Activated T-helper 1 cell treated with anti-CD3 and anti-CD28 coated beads, Interleukin-12 subunit alpha, Interleukin-12 subunit beta, Interleukin-2, Interleukin-4 antibody, amounts not matched to agents 30 ng/mL and 10 ng/mL and 1 ng/mL, durations not matched to agents 14 hours and 24 hours and 36 hours (primary cell): ENCODE data around the gene EDEM1. TPM values are rescaled to one million over a fixed set of nuclear protein-coding genes. Genes with fewer than 3 reads are reported as not detected.
"Not testable (repeated sequence)": the region's sequence is repeated elsewhere in the genome, so short reads cannot be mapped to it uniquely, and the experiment has no call there.

ENCODE experiments used
- DNase-seq: peaks from one replicate; pipeline ENCODE4 v3.0.0; 2021; ENCODE audit warnings: low spot score
- H3K27ac Mint-ChIP-seq: one replicate; pipeline ENCODE4 v1.8.0; 2021; ENCODE audit warnings: mild to moderate bottlenecking, mixed read lengths
- H3K27me3 Mint-ChIP-seq: one replicate; pipeline ENCODE4 v1.8.0; 2022; ENCODE audit warnings: mild to moderate bottlenecking, moderate library complexity, mixed read lengths; ENCODE audit not compliant: insufficient read depth
- H3K36me3 Mint-ChIP-seq: one replicate; pipeline ENCODE4 v1.8.0; 2021; ENCODE audit warnings: low read depth, mixed read lengths
- H3K4me1 Mint-ChIP-seq: one replicate; pipeline ENCODE4 v1.8.0; 2021; ENCODE audit warnings: low read depth, mixed read lengths
- H3K4me3 Mint-ChIP-seq: one replicate; pipeline ENCODE4 v1.8.0; 2021; ENCODE audit warnings: mild to moderate bottlenecking, moderate library complexity, mixed read lengths
- H3K9me3 Mint-ChIP-seq: one replicate; pipeline ENCODE4 v1.8.0; 2021; ENCODE audit warnings: mixed read lengths
- intact Hi-C: fragments of 100-400 bp; cut with micrococcal nuclease; formaldehyde crosslinking; loops from one replicate; pipeline ENCODE4 v1.15.1; 2024
- total RNA-seq: library from RNA; stranded (reverse); gene quantifications from 2 replicates; pipeline ENCODE4 v1.2.3, GENCODE V29; 2022

EDEM1 gene
- total RNA-seq, 1 donor from 2014 or later = 169 TPM

DNA sequence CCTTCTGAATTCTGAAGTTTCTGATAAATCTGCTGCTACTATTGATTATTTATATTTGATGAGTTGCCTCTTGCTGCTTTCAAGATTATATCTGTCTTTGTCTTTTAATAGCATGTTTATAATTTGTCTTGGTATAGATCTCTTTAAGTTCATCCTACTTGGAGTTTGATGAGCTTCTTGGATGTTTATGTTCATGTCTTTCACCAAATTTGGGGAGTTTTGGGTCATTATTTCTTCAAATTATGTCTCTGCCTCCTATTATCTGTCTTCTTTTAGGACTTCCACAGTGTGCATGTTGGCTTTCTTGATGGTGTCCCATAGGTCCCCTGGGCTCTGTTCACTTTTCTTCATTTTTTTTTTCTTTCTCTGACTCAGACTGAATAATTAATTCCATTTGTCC is 32.3 kb upstream of the EDEM1 start:
- intact Hi-C loops = no loop called here
- H3K9me3 Mint-ChIP-seq = no peaks in the 10 kb centered on the region
- DNase-seq = no peak
- H3K4me3 Mint-ChIP-seq = no peak overlapping the region
- H3K4me1 Mint-ChIP-seq = peaks cover 12% of the 10 kb centered on the region
- H3K27ac Mint-ChIP-seq = no peak overlapping the region
- peaks cover 3% of the 10 kb centered on the region for H3K36me3 Mint-ChIP-seq
- no peaks in the 10 kb centered on the region for H3K27me3 Mint-ChIP-seq

GRCh38 chr3:5160321-5160720 is 27.2 kb upstream of the EDEM1 start:
- peaks cover 33% of the 10 kb centered on the region for H3K4me1 Mint-ChIP-seq
- H3K9me3 Mint-ChIP-seq = no peaks in the 10 kb centered on the region
- H3K36me3 Mint-ChIP-seq = peaks cover 3% of the 10 kb centered on the region
- peak overlapping the region; percentile 12 for H3K27ac Mint-ChIP-seq
- intact Hi-C loops = no loop called here
- H3K4me3 Mint-ChIP-seq = no peak overlapping the region
- no peak for DNase-seq
- no peaks in the 10 kb centered on the region for H3K27me3 Mint-ChIP-seq

GRCh38 chr3:5160940-5161858 is 26.3 kb upstream of the EDEM1 start:
- no peak for DNase-seq
- Mint-ChIP-seq H3K27me3 (no peaks in the 10 kb centered on the region), H3K27ac (peak overlapping the region; percentile 53), H3K36me3 (peaks cover 3% of the 10 kb centered on the region), H3K9me3 (no peaks in the 10 kb centered on the region), H3K4me1 (peaks cover 38% of the 10 kb centered on the region), H3K4me3 (no peak overlapping the region)
- intact Hi-C loops = no loop called here

DNA sequence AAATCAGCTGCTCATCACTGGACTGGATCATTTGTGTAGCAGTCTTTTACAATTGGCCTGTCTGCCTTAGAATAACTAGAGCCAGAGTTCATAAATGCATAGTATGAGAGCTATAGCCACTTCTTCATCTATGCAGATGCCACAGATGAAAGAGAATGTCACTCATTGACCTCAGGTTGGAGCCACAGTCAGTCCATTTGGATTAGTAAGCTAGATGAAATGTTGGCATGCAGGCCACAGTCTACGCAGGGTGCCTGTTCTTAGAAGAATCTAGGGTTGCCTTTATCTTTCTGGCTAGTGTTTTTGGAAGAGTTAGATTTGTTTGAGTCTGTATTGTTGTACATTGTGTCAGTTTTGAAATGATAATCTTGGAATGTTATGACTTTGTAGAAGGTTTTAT is 25.4 kb upstream of the EDEM1 start:
- Mint-ChIP-seq H3K4me3 (no peak overlapping the region), H3K27ac (no peak overlapping the region), H3K36me3 (peaks cover 8% of the 10 kb centered on the region), H3K27me3 (no peaks in the 10 kb centered on the region), H3K9me3 (no peaks in the 10 kb centered on the region), H3K4me1 (peaks cover 35% of the 10 kb centered on the region)
- no peak for DNase-seq
- intact Hi-C loops = no loop called here

GRCh38 chr3:5165698-5166097 is 21.8 kb upstream of the EDEM1 start:
- no peak overlapping the region for H3K27ac Mint-ChIP-seq
- H3K27me3 Mint-ChIP-seq = no peaks in the 10 kb centered on the region
- H3K4me1 Mint-ChIP-seq = peaks cover 36% of the 10 kb centered on the region
- H3K4me3 Mint-ChIP-seq = no peak overlapping the region
- no peak for DNase-seq
- peaks cover 5% of the 10 kb centered on the region for H3K36me3 Mint-ChIP-seq
- intact Hi-C loops = no loop called here
- no peaks in the 10 kb centered on the region for H3K9me3 Mint-ChIP-seq

DNA sequence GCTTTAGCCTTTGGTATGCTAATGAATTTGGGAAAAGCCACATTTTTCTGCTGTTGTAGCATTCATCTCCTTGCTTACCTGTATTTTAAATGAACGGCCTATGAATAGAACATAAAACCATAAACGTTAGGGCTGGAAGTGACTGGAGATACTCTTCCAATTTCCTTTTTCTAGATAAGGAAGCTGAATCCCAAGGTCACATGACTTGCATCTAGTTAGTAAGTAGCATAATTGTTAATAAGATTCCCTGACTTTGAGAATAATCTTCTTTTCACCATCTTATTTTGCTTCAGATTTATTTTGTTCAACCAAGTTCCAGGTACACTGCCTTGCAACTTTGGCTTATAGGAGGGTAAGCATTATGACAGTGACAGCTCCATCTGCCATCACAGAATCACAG is 20.7 kb upstream of the EDEM1 start:
- peaks cover 24% of the 10 kb centered on the region for H3K4me1 Mint-ChIP-seq
- H3K4me3 Mint-ChIP-seq = no peak overlapping the region
- H3K36me3 Mint-ChIP-seq = peaks cover 5% of the 10 kb centered on the region
- no peaks in the 10 kb centered on the region for H3K27me3 Mint-ChIP-seq
- intact Hi-C loops = no loop called here
- no peak overlapping the region for H3K27ac Mint-ChIP-seq
- DNase-seq = no peak
- no peaks in the 10 kb centered on the region for H3K9me3 Mint-ChIP-seq

GRCh38 chr3:5168110-5168509 is 19.4 kb upstream of the EDEM1 start:
- Mint-ChIP-seq H3K4me3 (no peak overlapping the region), H3K36me3 (peaks cover 12% of the 10 kb centered on the region), H3K27me3 (no peaks in the 10 kb centered on the region), H3K9me3 (no peaks in the 10 kb centered on the region), H3K27ac (no peak overlapping the region), H3K4me1 (peaks cover 19% of the 10 kb centered on the region)
- intact Hi-C loops = no loop called here
- no peak for DNase-seq

- Mint-ChIP-seq H3K4me1 (peaks cover 18% of the 10 kb centered on the region), H3K27ac (no peak overlapping the region), H3K27me3 (no peaks in the 10 kb centered on the region), H3K9me3 (no peaks in the 10 kb centered on the region), H3K4me3 (no peak overlapping the region), H3K36me3 (peaks cover 12% of the 10 kb centered on the region)
- intact Hi-C loops = no loop called here
- DNase-seq = no peak
Measured at GRCh38 chr3:5169807-5170206, 17.7 kb upstream of the EDEM1 start.

DNA sequence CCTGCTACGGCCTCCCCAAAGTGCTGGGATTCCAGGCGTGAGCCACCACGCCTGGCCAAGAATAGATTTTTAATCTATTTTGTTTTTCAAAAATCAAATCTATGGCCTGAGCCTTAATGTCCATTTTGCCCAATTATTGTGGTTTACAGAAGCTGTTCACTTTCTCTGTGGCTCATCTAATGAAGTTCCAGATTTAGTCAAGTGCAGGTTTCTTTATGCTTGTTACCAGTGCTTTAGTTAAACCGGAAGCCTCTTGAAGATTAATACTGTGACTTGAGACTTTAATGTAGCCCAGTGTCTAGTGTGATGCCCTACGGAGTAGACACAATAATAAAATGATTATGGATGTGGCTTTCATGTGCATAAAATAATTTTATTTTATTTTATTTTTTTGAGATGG is 16.5 kb upstream of the EDEM1 start:
- DNase-seq = no peak
- Mint-ChIP-seq H3K4me1 (peaks cover 7% of the 10 kb centered on the region), H3K4me3 (no peak overlapping the region), H3K36me3 (peaks cover 17% of the 10 kb centered on the region), H3K27ac (no peak overlapping the region), H3K9me3 (no peaks in the 10 kb centered on the region), H3K27me3 (no peaks in the 10 kb centered on the region)
- intact Hi-C loops = no loop called here

- DNase-seq = no peak
- intact Hi-C loops = no loop called here
- Mint-ChIP-seq H3K4me3 (no peak overlapping the region), H3K4me1 (peaks cover 7% of the 10 kb centered on the region), H3K27ac (no peak overlapping the region), H3K27me3 (no peaks in the 10 kb centered on the region), H3K36me3 (peaks cover 13% of the 10 kb centered on the region), H3K9me3 (no peaks in the 10 kb centered on the region)
Measured at GRCh38 chr3:5172018-5172417, 15.5 kb upstream of the EDEM1 start.

DNA sequence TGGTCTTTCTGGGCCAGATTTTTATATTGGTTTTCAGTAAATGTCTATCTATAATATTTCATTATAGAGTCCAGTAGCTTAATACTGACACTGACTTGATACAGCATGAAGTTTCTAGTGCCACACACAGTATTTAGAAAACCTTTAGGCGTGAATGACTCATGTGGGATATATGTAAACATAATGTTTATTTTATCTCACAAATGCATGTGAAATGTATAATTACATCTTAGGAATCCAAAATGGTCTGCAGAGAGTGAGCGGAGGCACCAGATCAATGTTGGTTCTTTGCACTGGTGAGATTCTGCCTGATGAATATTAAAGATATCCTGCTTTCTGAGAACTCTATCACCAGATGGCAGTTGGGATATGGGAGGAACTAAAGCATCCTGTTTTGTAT is 8.5 kb upstream of the EDEM1 start:
- H3K27me3 Mint-ChIP-seq, H3K27ac Mint-ChIP-seq: not testable (repeated sequence)

GRCh38 chr3:5181469-5182141 is 5.9 kb upstream of the EDEM1 start:
- intact Hi-C loops = no loop called here

More for the DNA sequence above, 8.5 kb upstream of the EDEM1 start:
- DNase-seq, H3K9me3 Mint-ChIP-seq, H3K4me3 Mint-ChIP-seq, intact Hi-C loops: not testable (repeated sequence)
- Mint-ChIP-seq H3K4me1 (peaks cover 15% of the 10 kb centered on the region), H3K36me3 (peaks cover 29% of the 10 kb centered on the region)

DNA sequence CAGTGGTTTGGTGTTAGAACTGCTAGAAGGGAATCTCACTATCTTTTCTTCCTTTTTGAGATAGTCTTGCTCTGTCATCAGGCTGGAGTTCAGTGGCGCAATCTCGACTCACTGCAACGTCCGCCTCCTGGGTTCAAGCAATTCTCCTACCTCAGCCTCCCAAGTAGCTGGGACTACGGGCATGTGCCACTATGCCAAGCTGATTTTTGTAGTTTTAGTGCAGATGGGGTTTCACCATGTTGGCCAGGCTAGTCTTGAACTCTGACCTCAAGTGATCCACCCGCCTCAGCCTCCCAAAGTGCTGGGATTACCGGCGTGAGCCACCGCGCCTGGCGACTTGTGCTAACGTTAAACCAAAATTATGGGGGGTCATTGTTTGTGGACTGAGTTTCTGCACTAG is 3.8 kb upstream of the EDEM1 start:
- H3K27ac Mint-ChIP-seq, intact Hi-C loops, H3K9me3 Mint-ChIP-seq, H3K4me3 Mint-ChIP-seq, DNase-seq, H3K27me3 Mint-ChIP-seq: not testable (repeated sequence)
- Mint-ChIP-seq H3K36me3 (peaks cover 18% of the 10 kb centered on the region), H3K4me1 (peaks cover 32% of the 10 kb centered on the region)

More at GRCh38 chr3:5181469-5182141, 5.9 kb upstream of the EDEM1 start:
- H3K4me1 Mint-ChIP-seq = peaks cover 24% of the 10 kb centered on the region
- H3K36me3 Mint-ChIP-seq = peaks cover 24% of the 10 kb centered on the region
- DNase-seq = no peak
- H3K9me3 Mint-ChIP-seq = no peaks in the 10 kb centered on the region
- no peaks in the 10 kb centered on the region for H3K27me3 Mint-ChIP-seq
- H3K4me3 Mint-ChIP-seq = no peak overlapping the region
- H3K27ac Mint-ChIP-seq = no peak overlapping the region
